HCT116 (cell line): Measurements from ENCODE around the gene PSMG1. TPM values are rescaled to one million over a fixed set of nuclear protein-coding genes. Genes with fewer than 3 reads are reported as not detected.
"Not testable (repeated sequence)": the region's sequence is repeated elsewhere in the genome, so short reads cannot be mapped to it uniquely, and the experiment has no call there.

Source experiments
- ATAC-seq: fragments of 200-7000 bp; cut with Tn5 transposase; 2 replicates; pipeline ENCODE4 v1.9.1; 2020; ENCODE audit warnings: mild to moderate bottlenecking, moderate library complexity
- BruUV-seq: library from RNA; stranded (reverse); fragments of 400-500 nt; replicated peaks from 2 replicates; lab custom pipeline; 2021; lab: Mats Ljungman, UMichigan
- CTCF ChIA-PET: fragments of 300-600 bp; sonication (Branson Sonifier 250); formaldehyde crosslinking; loops from one replicate; lab custom pipeline; 2021; ENCODE audit warnings: antibody characterized with exemption; lab: Charles Lee
- POLR2A ChIA-PET: fragments of 300-600, 350-600 bp; sonication (Branson Sonifier 250); formaldehyde crosslinking; loops from one replicate; lab custom pipeline; 2021; ENCODE audit warnings: antibody characterized with exemption; lab: Charles Lee
- RAD21 ChIA-PET, 2 experiments: fragments of 300-600 bp; sonication (Branson Sonifier 250); formaldehyde crosslinking; loops; one replicate each; lab custom pipeline; 2023; ENCODE audit warnings: low total read pairs in 2 of 2; ENCODE audit not compliant: uncharacterized antibody in 2 of 2, unreplicated experiment in 2 of 2, low non-redundant PET in 1 of 2; lab: Charles Lee
- DNase-seq: peaks from one replicate; pipeline ENCODE4 v3.0.0-alpha.2; 2010; ENCODE audit warnings: low read depth, low spot score
- H2AFZ ChIP-seq: fragments of 200-600 bp; shearing (Covaris generic), sonication (generic); 2 replicates; pipeline ENCODE4 v1.6.1; 2017; ENCODE audit warnings: low read depth, mixed run types, mixed read lengths, antibody characterized with exemption, low read length; ENCODE audit not compliant: poor library complexity, severe bottlenecking
- H3K27ac ChIP-seq: 2 replicates; pipeline ENCODE4 v1.5.1; 2012; ENCODE audit warnings: low read depth, low read length
- H3K27me3 ChIP-seq: fragments of 200-600 bp; sonication (generic); 2 replicates; pipeline ENCODE4 v1.6.1; 2016; ENCODE audit warnings: mixed run types, low read length, mixed read lengths; ENCODE audit not compliant: insufficient read depth
- H3K36me3 ChIP-seq, 2 experiments: fragments of 200-500 bp in 1 of 2; fragments of 200-600 bp in 1 of 2; sonication (Bioruptor generic) in 1 of 2; sonication (generic) in 1 of 2; 2 replicates each; pipeline versions ENCODE4 v1.5.1 to v1.6.1; 2014 to 2016; ENCODE audit warnings: low read length in 2 of 2, inconsistent platforms in 1 of 2, mixed read lengths in 1 of 2, mixed run types in 1 of 2; ENCODE audit not compliant: insufficient read depth in 2 of 2, control insufficient read depth in 1 of 2
- H3K4me1 ChIP-seq, 2 experiments: fragments of 200-600 bp in 1 of 2; sonication (generic) in 1 of 2; 2 replicates each; pipeline versions ENCODE4 v1.5.1 to v1.6.1; 2012 to 2017; ENCODE audit warnings: low read length in 2 of 2, inconsistent platforms in 1 of 2, mild to moderate bottlenecking in 1 of 2, mixed read lengths in 1 of 2, mixed run types in 1 of 2, moderate library complexity in 1 of 2; ENCODE audit not compliant: insufficient read depth in 2 of 2, control insufficient read depth in 1 of 2
- H3K4me2 ChIP-seq: fragments of 200-600 bp; sonication (generic); 2 replicates; pipeline ENCODE4 v1.6.1; 2017; ENCODE audit warnings: mixed run types, low read length, mixed read lengths
- H3K4me3 ChIP-seq, 2 experiments: fragments of 200-600 bp in 1 of 2; sonication (generic) in 1 of 2; replicated peaks in 1 of 2; 2 replicates each; pipeline ENCODE4 v1.5.1; 2011 to 2016; ENCODE audit warnings: low read length in 2 of 2, control low read depth in 1 of 2, low read depth in 1 of 2, mild to moderate bottlenecking in 1 of 2, mixed read lengths in 1 of 2, mixed run types in 1 of 2
- H3K79me2 ChIP-seq: fragments of 200-600 bp; sonication (generic); 2 replicates; pipeline ENCODE4 v1.6.1; 2017; ENCODE audit warnings: mild to moderate bottlenecking, mixed run types, low read length, moderate library complexity, mixed read lengths; ENCODE audit not compliant: insufficient read depth
- H3K9ac ChIP-seq: fragments of 200-600 bp; sonication (generic); 2 replicates; pipeline ENCODE4 v1.6.1; 2016; ENCODE audit warnings: low read length, mixed read lengths
- H3K9me2 ChIP-seq: fragments of 200-600 bp; sonication (generic), shearing (Covaris generic); 2 replicates; pipeline ENCODE4 v1.6.1; 2017; ENCODE audit warnings: mixed run types, mild to moderate bottlenecking, moderate library complexity; ENCODE audit not compliant: insufficient read depth
- H3K9me3 ChIP-seq, 2 experiments: fragments of 200-500 bp in 1 of 2; fragments of 200-600 bp in 1 of 2; sonication (Bioruptor generic) in 1 of 2; sonication (generic) in 1 of 2; 2 replicates each; pipeline ENCODE4 v1.6.1; 2014 to 2017; ENCODE audit warnings: low read length in 2 of 2, mixed read lengths in 2 of 2, inconsistent platforms in 1 of 2, low read depth in 1 of 2, mild to moderate bottlenecking in 1 of 2, mixed run types in 1 of 2, moderate library complexity in 1 of 2; ENCODE audit not compliant: control insufficient read depth in 1 of 2, insufficient read depth in 1 of 2
- H4K20me1 ChIP-seq: fragments of 200-600 bp; sonication (generic), shearing (Covaris generic); 2 replicates; pipeline ENCODE4 v1.6.1; 2017; ENCODE audit warnings: mixed run types, mild to moderate bottlenecking, moderate library complexity; ENCODE audit not compliant: insufficient read depth
- CBX3 ChIP-seq: IDR thresholded peaks from 2 replicates; pipeline ENCODE4 v1.6.1; 2012; ENCODE audit warnings: low read depth
- CEBPB ChIP-seq: IDR thresholded peaks from 2 replicates; pipeline ENCODE4 v1.6.1; 2012; ENCODE audit warnings: low read depth
- EZH2phosphoT487 ChIP-seq: fragments of 200-600 bp; IDR thresholded peaks from 2 replicates; pipeline ENCODE4 v1.6.1; 2018; ENCODE audit warnings: antibody characterized with exemption, borderline replicate concordance
- FOSL1 ChIP-seq: IDR thresholded peaks from 2 replicates; pipeline ENCODE4 v1.6.1; 2012; ENCODE audit warnings: low read depth
- POLR2A ChIP-seq: IDR thresholded peaks from 2 replicates; pipeline ENCODE4 v1.7.0; 2011; ENCODE audit warnings: borderline replicate concordance; ENCODE audit not compliant: insufficient read depth, insufficient read length; ENCODE audit errors: extremely low read depth
- POLR2AphosphoS5 ChIP-seq: IDR thresholded peaks from 2 replicates; pipeline ENCODE4 v1.6.1; 2011; ENCODE audit warnings: mild to moderate bottlenecking, low read depth, low read length, moderate library complexity
- RAD21 ChIP-seq: IDR thresholded peaks from 2 replicates; pipeline ENCODE4 v1.6.1; 2012; ENCODE audit warnings: low read depth, mild to moderate bottlenecking
- SIN3A ChIP-seq: IDR thresholded peaks from 2 replicates; pipeline ENCODE4 v1.6.1; 2012; ENCODE audit warnings: low read depth
- SP1 ChIP-seq: IDR thresholded peaks from 2 replicates; pipeline ENCODE4 v1.6.1; 2012; ENCODE audit warnings: low read depth
- TCF7L2 ChIP-seq: IDR thresholded peaks from 2 replicates; pipeline ENCODE4 v1.7.0; 2011; ENCODE audit warnings: borderline replicate concordance, inconsistent platforms; ENCODE audit not compliant: insufficient read depth, insufficient read length; ENCODE audit errors: extremely low read depth
- intact Hi-C: fragments of 100-400 bp; cut with micrococcal nuclease; formaldehyde crosslinking; loops from 2 replicates; pipeline ENCODE4 v1.10.0; 2022
- total RNA-seq: library from RNA; stranded (reverse); gene quantifications from one replicate; pipeline ENCODE4 v1.2.1, GENCODE V29; 2021; ENCODE audit not compliant: unreplicated experiment
- TF ChIP-seq, protein P1 (sequence below), 3 experiments: fragments of 200-600 bp in 1 of 3; sonication (generic) in 1 of 3; IDR thresholded peaks in 2 of 3; conservative IDR thresholded peaks in 1 of 3; 2 replicates each; pipeline ENCODE4 v1.5.1; 2012 to 2017; ENCODE audit warnings: low read depth in 2 of 3, low read length in 2 of 3, antibody characterized with exemption in 1 of 3, borderline replicate concordance in 1 of 3, control low read depth in 1 of 3, mild to moderate bottlenecking in 1 of 3, mixed read lengths in 1 of 3, mixed run types in 1 of 3, moderate library complexity in 1 of 3; ENCODE audit not compliant: insufficient read depth in 1 of 3
- TF ChIP-seq, protein P2 (sequence below): IDR thresholded peaks from 2 replicates; pipeline ENCODE4 v1.6.1; 2012
- TF ChIP-seq, protein P3 (sequence below): IDR thresholded peaks from 2 replicates; pipeline ENCODE4 v1.6.1; 2011; ENCODE audit warnings: mild to moderate bottlenecking, low read length, moderate library complexity; ENCODE audit not compliant: insufficient replicate concordance; ENCODE audit errors: extremely low read depth

PSMG1 gene
- total RNA-seq, 1 experiment from 2014 or later = 83.7 TPM

DNA sequence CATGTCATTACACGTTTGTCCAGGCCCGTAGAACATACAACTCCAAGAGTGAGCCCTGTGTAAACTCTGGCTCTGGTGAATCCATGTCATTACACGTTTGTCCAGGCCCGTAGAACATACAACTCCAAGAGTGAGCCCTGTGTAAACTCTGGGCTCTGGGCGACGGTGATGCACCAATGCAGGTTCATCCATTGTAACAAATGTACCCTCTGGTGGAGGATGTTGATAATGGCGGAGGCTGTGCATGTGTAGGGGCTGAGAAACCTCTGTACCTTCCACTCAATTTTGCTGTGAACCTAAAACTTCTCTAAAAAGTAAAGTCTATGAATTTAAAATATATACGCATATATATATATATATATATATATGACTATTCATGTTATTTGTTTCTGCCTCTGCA is 47.1 kb downstream of the PSMG1 start:
- H3K9me3 ChIP-seq, H3K4me3 ChIP-seq, DNase-seq, RAD21 ChIA-PET, H3K9me2 ChIP-seq, BruUV-seq, H2AFZ ChIP-seq, CTCF ChIA-PET, H3K9ac ChIP-seq, H3K27me3 ChIP-seq, POLR2A ChIA-PET, H3K27ac ChIP-seq, intact Hi-C loops, H3K36me3 ChIP-seq, H4K20me1 ChIP-seq, H3K79me2 ChIP-seq, H3K4me2 ChIP-seq: not testable (repeated sequence)
- H3K4me1 ChIP-seq = peaks cover 7 to 11% of the 10 kb centered on the region in 2 experiments; a peak in 2 of 4 replicates
- peak; percentile 46; the same call in 1 of the 2 replicates for ATAC-seq
- peak; percentile 41 for TF ChIP-seq RAD21
- TF ChIP-seq, protein P1, sequence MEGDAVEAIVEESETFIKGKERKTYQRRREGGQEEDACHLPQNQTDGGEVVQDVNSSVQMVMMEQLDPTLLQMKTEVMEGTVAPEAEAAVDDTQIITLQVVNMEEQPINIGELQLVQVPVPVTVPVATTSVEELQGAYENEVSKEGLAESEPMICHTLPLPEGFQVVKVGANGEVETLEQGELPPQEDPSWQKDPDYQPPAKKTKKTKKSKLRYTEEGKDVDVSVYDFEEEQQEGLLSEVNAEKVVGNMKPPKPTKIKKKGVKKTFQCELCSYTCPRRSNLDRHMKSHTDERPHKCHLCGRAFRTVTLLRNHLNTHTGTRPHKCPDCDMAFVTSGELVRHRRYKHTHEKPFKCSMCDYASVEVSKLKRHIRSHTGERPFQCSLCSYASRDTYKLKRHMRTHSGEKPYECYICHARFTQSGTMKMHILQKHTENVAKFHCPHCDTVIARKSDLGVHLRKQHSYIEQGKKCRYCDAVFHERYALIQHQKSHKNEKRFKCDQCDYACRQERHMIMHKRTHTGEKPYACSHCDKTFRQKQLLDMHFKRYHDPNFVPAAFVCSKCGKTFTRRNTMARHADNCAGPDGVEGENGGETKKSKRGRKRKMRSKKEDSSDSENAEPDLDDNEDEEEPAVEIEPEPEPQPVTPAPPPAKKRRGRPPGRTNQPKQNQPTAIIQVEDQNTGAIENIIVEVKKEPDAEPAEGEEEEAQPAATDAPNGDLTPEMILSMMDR (IDR thresholded peaks at IDR 0.05 in 2 of 3, conservative IDR thresholded peaks at IDR 0.05 in 1 of 3; ENCODE audit: borderline replicate concordance in 1 of 3, insufficient read depth in 1 of 3, low read depth in 2 of 3, low read length in 2 of 3) = peak in 2 of 3 experiments; percentile 12 to 14; a peak in 3 of 6 replicates

DNA sequence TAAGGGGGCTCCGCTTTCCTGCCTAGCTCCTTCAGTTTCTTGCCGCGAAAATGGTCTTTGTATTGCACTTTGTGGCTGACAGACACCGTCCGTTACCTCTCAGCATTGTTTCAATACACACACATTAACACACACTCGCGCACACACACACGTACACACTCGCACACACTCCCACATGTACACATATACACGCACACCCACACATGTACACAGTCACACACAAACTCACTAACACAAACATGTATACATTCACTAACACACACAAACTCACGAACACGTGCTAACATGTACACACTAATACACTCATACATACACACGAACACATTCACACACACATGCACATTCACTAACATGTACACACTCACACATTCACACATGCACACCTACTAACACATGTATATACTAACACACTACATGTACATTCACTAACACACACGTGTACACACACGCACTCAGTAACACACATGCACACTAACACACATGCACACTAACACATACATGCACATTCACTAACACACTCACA is 48.9 kb downstream of the PSMG1 start:
- Histone ChIP-seq H3K27me3 (no peaks in the 10 kb centered on the region), H3K4me1 (peaks cover 7 to 11% of the 10 kb centered on the region in 2 experiments; a peak in 2 of 4 replicates), H2AFZ (no peak overlapping the region), H4K20me1 (no peaks in the 10 kb centered on the region), H3K27ac (no peak overlapping the region), H3K9ac (no peak overlapping the region), H3K9me2 (no peaks in the 10 kb centered on the region), H3K9me3 (no peaks in the 10 kb centered on the region), H3K79me2 (no peaks in the 10 kb centered on the region), H3K36me3 (no peaks in the 10 kb centered on the region), H3K4me2 (no peak overlapping the region), H3K4me3 (no peak overlapping the region)
- intact Hi-C loops = no loop called here
- CTCF ChIA-PET = no interaction called here
- BruUV-seq = no TSS peak
- ATAC-seq (no peak), DNase-seq (no peak)
- RAD21 ChIA-PET = no interaction called here
- POLR2A ChIA-PET = no interaction called here
- TF ChIP-seq, protein P2, sequence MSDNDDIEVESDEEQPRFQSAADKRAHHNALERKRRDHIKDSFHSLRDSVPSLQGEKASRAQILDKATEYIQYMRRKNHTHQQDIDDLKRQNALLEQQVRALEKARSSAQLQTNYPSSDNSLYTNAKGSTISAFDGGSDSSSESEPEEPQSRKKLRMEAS = no peak
- TF ChIP-seq RAD21 (no peak), SIN3A (no peak), SP1 (no peak), TCF7L2 (no peak), CEBPB (no peak), FOSL1 (no peak), POLR2A (no peak), EZH2phosphoT487 (no peak), POLR2AphosphoS5 (no peak), CBX3 (no peak)
- TF ChIP-seq, protein P3, sequence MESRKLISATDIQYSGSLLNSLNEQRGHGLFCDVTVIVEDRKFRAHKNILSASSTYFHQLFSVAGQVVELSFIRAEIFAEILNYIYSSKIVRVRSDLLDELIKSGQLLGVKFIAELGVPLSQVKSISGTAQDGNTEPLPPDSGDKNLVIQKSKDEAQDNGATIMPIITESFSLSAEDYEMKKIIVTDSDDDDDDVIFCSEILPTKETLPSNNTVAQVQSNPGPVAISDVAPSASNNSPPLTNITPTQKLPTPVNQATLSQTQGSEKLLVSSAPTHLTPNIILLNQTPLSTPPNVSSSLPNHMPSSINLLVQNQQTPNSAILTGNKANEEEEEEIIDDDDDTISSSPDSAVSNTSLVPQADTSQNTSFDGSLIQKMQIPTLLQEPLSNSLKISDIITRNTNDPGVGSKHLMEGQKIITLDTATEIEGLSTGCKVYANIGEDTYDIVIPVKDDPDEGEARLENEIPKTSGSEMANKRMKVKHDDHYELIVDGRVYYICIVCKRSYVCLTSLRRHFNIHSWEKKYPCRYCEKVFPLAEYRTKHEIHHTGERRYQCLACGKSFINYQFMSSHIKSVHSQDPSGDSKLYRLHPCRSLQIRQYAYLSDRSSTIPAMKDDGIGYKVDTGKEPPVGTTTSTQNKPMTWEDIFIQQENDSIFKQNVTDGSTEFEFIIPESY = no peak
